NCI-H2029 treated with DMSO at 0.1 percent for 48 hours (cell line): ENCODE results near the gene CARD11.

ENCODE experiments used
- DNase-seq: peaks from one replicate; lab custom pipeline; 2025; lab: John Stamatoyannopoulos, UW

The CARD11 gene

GRCh38 chr7:2981103-2981480 is 62.6 kb downstream of the CARD11 start:
- DNase-seq = no peak

- no peak for DNase-seq
Measured at GRCh38 chr7:2980401-2981102, 63.1 kb downstream of the CARD11 start.

DNA sequence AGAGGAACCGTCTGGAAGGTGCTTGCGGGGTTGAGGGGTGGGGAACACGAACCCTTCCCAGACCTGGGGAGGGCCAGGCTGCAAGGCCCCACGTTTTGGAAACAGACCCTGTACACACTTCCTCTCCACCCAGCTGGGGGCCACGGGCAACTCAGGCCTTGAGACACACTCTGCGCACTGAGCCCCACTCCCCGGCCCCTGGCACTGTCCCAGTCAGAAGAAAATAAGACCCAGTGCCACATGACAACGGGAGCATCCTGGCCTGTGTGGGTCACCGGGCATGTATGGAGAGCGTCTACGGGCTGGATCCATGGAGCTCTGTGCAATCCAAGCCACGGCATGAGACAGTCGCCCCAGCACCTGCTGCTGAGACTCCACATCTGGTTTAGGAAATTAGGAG is 63.7 kb downstream of the CARD11 start:
- no peak for DNase-seq

DNA sequence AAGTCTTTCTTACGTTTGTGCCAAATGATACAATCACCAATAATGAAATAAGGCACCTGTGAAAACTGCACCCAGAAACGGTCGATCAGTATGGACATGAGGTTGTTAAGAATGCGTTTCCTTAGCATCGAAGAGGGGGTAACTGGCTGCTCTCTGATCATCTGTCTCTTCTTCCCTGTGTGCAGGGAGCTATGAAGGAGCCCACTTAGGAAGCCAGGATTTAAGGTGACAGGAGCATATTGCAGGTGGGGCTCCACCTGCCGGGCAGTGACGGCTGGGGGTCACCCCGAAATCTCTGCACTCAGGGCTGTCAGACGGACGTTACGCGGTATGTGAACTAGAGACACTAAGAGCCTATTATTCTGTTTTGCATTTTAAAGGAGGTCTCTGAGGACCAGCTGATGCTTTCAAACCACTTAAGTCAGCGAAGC is 64.5 kb downstream of the CARD11 start:
- no peak for DNase-seq

DNA sequence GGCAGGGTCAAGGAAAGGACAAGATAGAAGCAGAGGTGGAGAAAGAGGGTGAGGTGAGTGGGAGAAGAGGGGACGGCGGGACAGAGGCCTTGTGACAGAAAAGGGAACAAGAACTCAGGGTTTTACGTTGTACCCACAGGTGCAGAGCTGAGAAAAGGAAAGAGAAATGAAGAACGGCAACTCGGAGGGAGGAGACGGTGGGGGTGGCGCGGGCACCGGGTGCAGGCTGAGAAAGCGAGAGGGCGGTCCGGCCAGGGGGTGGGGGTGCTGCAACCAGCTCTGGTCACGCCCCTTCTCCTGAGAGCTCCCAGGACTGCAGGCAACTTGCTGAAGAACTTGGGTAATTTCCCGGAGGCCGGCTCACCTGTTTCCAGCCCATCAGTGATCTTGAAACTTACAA is 65.3 kb downstream of the CARD11 start:
- DNase-seq = no peak

DNA sequence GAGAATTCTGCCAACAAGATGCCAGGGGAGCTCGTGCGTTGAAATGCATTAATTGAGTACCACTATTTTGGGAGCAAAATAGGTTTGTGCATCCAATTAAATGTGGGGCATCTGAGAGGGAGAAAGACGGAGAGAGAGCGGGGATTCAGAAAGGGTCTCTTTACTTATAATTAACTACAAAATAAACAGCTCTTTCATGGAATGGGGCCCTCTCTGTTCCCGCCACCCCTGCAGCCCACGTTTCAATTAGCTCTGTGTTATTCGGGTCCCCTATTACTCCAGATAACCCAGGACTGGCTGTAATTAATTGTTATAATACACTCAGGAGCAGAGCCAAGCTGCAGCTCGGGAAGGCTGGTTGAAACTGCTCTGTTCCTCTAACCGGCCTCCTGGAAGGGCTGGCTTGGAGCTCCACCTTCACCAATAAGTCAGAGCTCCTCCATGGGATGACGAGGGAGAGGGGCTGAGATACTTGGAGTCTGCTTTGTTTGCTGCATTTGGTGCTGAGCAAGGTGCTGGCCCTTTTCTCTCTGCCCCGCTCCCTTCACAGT is 67.8 kb downstream of the CARD11 start:
- DNase-seq = no peak

DNA sequence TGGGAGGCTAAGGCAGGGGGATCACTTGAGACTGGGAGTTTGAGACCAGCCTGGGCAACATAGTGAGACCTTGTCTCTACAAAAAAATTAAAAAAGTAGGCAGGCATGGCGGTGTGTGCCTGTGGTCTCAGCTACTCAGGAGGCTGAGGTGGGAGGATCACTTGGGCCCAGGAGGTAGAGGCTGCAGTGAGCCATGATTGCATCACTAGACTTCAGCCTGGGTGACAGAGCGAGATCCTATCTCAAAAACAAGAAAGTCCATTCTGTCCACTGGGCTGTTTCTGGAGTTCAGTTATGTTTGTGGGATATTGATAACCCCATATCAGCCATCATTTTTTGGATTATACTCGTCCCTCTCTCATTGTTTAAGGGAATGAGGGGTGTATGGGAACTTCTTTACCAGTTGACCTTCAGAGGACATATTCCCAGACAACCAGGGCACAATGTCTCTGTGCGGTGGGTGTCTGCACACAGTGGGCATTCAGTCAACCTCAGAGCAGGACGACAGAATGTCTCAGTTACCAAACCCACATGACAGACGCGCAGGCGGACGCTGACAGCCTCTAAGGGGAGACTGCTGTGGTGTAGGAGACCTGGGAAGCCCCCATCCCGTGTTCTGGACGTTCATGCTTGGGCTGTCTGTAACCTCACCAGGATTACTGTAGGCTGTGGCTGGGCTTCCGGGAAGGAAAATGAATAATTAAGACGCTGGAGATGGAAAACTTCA is 69.4 kb downstream of the CARD11 start:
- DNase-seq = no peak

- DNase-seq = no peak
Measured at GRCh38 chr7:2972835-2973161, 70.9 kb downstream of the CARD11 start.

DNA sequence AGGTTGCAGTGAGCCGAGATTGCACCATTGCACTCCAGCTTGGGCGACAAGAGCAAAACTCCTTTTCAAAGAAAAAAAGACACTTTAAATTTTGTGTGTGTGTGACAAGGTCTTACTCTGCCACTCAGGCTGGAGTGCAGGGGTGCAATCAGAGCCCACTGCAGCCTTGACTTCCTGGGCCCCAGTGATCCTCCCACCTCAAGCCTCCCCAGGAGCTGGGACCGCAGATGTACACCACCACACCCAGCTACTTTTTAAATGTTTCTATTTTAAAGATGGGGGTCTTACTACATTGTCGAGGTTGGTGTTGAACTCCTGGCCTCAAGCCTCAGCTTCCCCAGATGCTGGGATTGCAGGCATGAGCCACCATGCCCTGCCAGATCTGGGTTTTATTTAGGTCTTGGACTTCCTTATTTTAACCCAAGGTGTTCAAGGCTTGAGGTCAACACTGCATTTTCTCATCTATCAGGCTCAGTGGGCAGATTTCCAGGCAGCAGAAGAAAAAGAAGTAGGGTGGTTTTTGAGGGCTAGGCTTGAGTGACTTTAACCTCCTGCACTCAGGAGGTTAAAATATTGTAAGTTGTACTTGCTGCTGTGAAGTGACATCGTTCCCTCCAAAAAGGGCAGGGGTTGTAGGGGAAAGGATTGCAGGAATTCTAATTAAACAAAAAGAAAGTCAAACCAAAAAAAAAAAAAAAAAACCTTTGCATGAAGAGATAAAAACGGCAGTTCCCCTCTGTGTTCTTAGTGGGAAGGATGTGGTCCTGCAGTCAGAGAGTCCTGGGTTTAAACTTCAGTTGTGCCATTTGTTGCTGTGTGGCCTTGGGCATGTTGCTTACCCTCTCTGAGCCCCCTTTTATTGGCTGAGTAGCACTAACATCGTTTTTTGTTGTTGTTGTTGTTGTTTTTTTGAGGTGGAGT is 71.5 kb downstream of the CARD11 start:
- DNase-seq = no peak

DNA sequence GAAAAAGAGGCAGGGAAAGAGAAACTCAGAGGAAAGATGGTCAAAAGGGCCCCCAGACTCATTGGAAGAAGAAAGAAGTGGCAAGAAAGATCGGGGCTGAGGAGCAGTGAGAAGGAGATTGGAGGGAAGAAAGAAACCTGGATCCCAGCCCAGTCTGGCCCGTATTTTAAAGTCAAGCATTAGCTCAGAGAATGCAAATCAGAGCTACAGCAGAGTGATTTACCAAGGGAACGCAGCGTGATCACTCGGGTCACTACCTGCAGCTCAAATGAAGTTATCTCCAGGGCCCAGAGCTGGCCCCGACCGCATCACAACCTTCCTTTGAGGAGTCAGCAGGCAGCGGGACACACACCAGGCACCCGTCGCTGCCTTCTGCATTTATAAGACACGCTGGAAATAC is 72.8 kb downstream of the CARD11 start:
- DNase-seq = no peak

GRCh38 chr7:2970307-2970664 is 73.4 kb downstream of the CARD11 start:
- DNase-seq = no peak

GRCh38 chr7:2969398-2970306 is 74.0 kb downstream of the CARD11 start:
- no peak for DNase-seq

GRCh38 chr7:2968616-2969397 is 74.9 kb downstream of the CARD11 start:
- DNase-seq = no peak

GRCh38 chr7:2968176-2968575 is 75.5 kb downstream of the CARD11 start:
- no peak for DNase-seq

DNA sequence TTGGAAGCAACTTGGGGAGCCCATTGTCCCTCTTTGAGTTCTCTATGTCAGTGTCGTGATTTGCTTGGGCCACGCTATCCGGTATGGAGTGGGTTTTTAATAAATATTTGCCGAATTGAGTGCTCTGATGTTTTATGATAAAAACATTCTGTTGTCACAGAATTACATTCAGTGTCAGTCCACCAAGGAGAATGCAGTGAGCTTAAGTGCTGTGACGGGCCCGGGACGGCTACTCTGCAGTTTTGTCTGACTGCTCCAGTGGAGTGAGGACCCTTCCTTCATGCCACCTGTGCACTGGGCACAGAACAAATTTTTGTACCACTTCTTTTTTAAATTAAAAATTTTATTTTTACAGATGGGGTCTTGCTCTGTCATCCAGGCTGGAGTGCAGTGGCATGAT is 76.0 kb downstream of the CARD11 start:
- DNase-seq = no peak

GRCh38 chr7:2967253-2967652 is 76.4 kb downstream of the CARD11 start:
- DNase-seq = no peak

- no peak for DNase-seq
Measured at GRCh38 chr7:2966466-2967078, 77.1 kb downstream of the CARD11 start.

GRCh38 chr7:2965745-2966270 is 77.9 kb downstream of the CARD11 start:
- DNase-seq = no peak

DNA sequence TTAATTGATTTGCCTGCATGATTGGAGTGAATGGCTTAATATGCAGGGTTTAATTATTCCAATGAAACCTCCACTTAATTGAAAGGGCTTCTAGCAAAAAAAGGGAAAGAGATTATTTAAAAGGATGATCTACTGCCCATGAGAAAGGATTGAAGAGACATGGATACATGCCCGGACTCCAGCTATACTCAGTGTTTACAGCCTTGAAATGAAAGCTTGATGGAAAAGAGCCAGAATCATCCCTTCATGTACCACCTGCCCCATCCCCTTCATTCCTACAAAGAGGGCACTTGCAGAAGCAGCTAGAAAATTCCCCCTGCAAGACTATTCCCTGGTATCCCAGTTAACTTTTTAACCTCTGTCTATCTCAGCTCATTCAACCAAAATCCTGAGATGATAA is 78.4 kb downstream of the CARD11 start:
- DNase-seq = no peak

- no peak for DNase-seq
Measured at GRCh38 chr7:2964208-2964607, 79.5 kb downstream of the CARD11 start.
